SK-N-SH treated with all-trans-retinoic acid at 6 μM for 48 hours (cell line): ENCODE measurements around the gene VPS26B.

Source experiments
- ATAC-seq: fragments of 200-7000 bp; cut with Tn5 transposase; 3 replicates; pipeline ENCODE4 v1.9.1; 2020; ENCODE audit warnings: mild to moderate bottlenecking, moderate library complexity
- ARNTL ChIP-seq: fragments of 450-650 bp; formaldehyde crosslinking; IDR thresholded peaks from 2 replicates; pipeline ENCODE4 v1.5.0; 2020; ENCODE audit warnings: low read depth, mild to moderate bottlenecking, moderate library complexity, borderline replicate concordance
- BACH2 ChIP-seq: fragments of 250-450 bp; sonication (Bioruptor Pico); IDR thresholded peaks from 2 replicates; pipeline ENCODE4 v1.9.0; 2021; ENCODE audit warnings: mild to moderate bottlenecking, borderline replicate concordance
- CREB5 ChIP-seq: fragments of 250-450 bp; sonication (Bioruptor Pico); IDR thresholded peaks from 2 replicates; pipeline ENCODE4 v1.5.1; 2020; ENCODE audit warnings: low read depth, mild to moderate bottlenecking, moderate library complexity
- CSDC2 ChIP-seq: fragments of 250-450 bp; sonication (Bioruptor Pico); IDR thresholded peaks from 2 replicates; pipeline ENCODE4 v1.5.0; 2020; ENCODE audit warnings: mild to moderate bottlenecking, moderate library complexity
- ESRRG ChIP-seq: fragments of 250-450 bp; sonication (Bioruptor Pico); IDR thresholded peaks from 2 replicates; pipeline ENCODE4 v1.6.1; 2021; ENCODE audit warnings: mild to moderate bottlenecking
- GLIS3 ChIP-seq: fragments of 250-450 bp; sonication (Bioruptor Pico); IDR thresholded peaks from 2 replicates; pipeline ENCODE4 v1.5.0; 2020; ENCODE audit warnings: mild to moderate bottlenecking, moderate library complexity
- ISL1 ChIP-seq: fragments of 250-450 bp; sonication (Bioruptor Pico); IDR thresholded peaks from 2 replicates; pipeline ENCODE4 v2.1.2; 2022; ENCODE audit warnings: mild to moderate bottlenecking, moderate library complexity
- OSR1 ChIP-seq: fragments of 250-450 bp; sonication (Bioruptor Pico); IDR thresholded peaks from 2 replicates; pipeline ENCODE4 v1.8.0; 2022; ENCODE audit warnings: moderate library complexity, mild to moderate bottlenecking, inconsistent platforms
- PATZ1 ChIP-seq: fragments of 250-450 bp; sonication (Bioruptor Pico); IDR thresholded peaks from 2 replicates; pipeline ENCODE4 v1.8.0; 2020; ENCODE audit warnings: mild to moderate bottlenecking, moderate library complexity, borderline replicate concordance
- POU6F1 ChIP-seq: fragments of 250-450 bp; sonication (Bioruptor Pico); IDR thresholded peaks from 2 replicates; pipeline ENCODE4 v1.8.0; 2021; ENCODE audit warnings: low read depth, mild to moderate bottlenecking, moderate library complexity, borderline replicate concordance
- RARB ChIP-seq: fragments of 250-450 bp; sonication (Bioruptor Pico); IDR thresholded peaks from 2 replicates; pipeline ENCODE4 v1.8.0; 2021; ENCODE audit warnings: mild to moderate bottlenecking, moderate library complexity
- SNAI2 ChIP-seq: fragments of 250-450 bp; sonication (Bioruptor Pico); IDR thresholded peaks from 2 replicates; pipeline ENCODE4 v1.5.0; 2020; ENCODE audit warnings: mild to moderate bottlenecking, moderate library complexity
- TCF4 ChIP-seq: fragments of 250-450 bp; sonication (Bioruptor Pico); IDR thresholded peaks from 2 replicates; pipeline ENCODE4 v1.8.0; 2021; ENCODE audit warnings: mild to moderate bottlenecking, moderate library complexity, borderline replicate concordance
- TOX ChIP-seq: fragments of 250-450 bp; sonication (Bioruptor Pico); IDR thresholded peaks from 2 replicates; pipeline ENCODE4 v1.8.0; 2021; ENCODE audit warnings: mild to moderate bottlenecking, moderate library complexity, borderline replicate concordance
- TSHZ2 ChIP-seq: fragments of 250-450 bp; sonication (Bioruptor Pico); IDR thresholded peaks from 2 replicates; pipeline ENCODE4 v1.5.0; 2020; ENCODE audit warnings: mild to moderate bottlenecking, moderate library complexity
- ZFP3 ChIP-seq: fragments of 250-450 bp; sonication (Bioruptor Pico); IDR thresholded peaks from 2 replicates; pipeline ENCODE4 v1.5.0; 2020; ENCODE audit warnings: mild to moderate bottlenecking, moderate library complexity
- ZFP30 ChIP-seq: fragments of 450-650 bp; formaldehyde crosslinking; IDR thresholded peaks from 2 replicates; pipeline ENCODE4 v1.5.0; 2022; ENCODE audit warnings: mild to moderate bottlenecking, moderate library complexity

Gene VPS26B

DNA sequence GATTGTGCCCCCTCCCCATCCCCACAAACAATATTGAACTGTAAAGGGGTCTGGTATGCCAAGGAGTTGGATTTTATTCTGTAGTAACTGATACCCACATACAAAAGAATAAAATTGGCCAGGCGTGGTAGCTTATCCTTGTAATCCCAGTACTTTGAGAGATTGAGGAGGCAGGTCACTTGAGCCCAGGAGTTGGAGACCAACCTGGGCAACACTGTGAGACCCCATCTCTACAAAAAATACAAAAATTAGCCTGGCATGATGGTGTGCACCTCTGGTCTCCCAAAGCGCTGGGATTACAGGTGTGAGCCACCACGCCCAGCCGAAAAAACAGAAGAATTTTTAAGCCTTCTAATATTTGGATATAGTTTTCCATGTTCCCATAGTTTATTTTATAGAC, 47.5 kb downstream of the VPS26B start:
- TF ChIP-seq POU6F1 (no peak), TCF4 (CRISPR knock-in tag) (no peak), SNAI2 (no peak), ZFP30 (CRISPR knock-in tag) (no peak)
- ATAC-seq: no peak

- no peak for ATAC-seq
- TF ChIP-seq RARB (CRISPR knock-in tag): no peak
Measured at GRCh38 chr11:134272381-134273316, 48.2 kb downstream of the VPS26B start.

DNA sequence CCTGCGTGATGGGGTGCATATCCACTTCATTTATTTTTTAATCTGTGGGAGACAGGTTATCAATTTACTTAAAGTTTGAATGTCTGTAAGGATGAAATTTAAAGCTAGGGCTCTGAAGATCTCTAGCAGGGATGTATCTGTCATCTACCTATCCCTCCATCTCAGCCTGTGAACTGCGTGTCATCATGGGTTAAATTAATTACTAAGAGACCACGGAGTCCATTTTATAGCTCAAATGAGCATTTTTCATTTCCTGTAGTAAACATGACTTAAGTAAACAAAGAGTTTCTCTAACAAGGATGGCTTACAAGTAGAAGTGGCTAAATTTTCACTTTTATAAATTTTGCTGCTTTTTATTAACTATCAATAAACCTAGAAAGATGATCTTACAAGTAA, 48.8 kb downstream of the VPS26B start:
- TF ChIP-seq OSR1 (CRISPR knock-in tag) (no peak), ISL1 (no peak), CSDC2 (CRISPR knock-in tag) (no peak), TOX (CRISPR knock-in tag) (no peak), RARB (CRISPR knock-in tag) (no peak), TCF4 (CRISPR knock-in tag) (no peak), CREB5 (CRISPR knock-in tag) (no peak), SNAI2 (no peak), ARNTL (no peak), BACH2 (no peak)
- ATAC-seq: no peak

GRCh38 chr11:134275188-134275533, 50.7 kb downstream of the VPS26B start:
- TF ChIP-seq ZFP30 (CRISPR knock-in tag): no peak
- no peak for TF ChIP-seq ZFP3 (CRISPR knock-in tag)
- TF ChIP-seq RARB (CRISPR knock-in tag): no peak
- TF ChIP-seq SNAI2: no peak
- no peak for TF ChIP-seq TOX (CRISPR knock-in tag)
- no peak for TF ChIP-seq OSR1 (CRISPR knock-in tag)
- TF ChIP-seq ARNTL: no peak

GRCh38 chr11:134275534-134276395, 51.3 kb downstream of the VPS26B start, which contains the start of gene GLB1L3:
Gene GLB1L3, plus strand, starts transcription at chr11:134276379. Its CDS starts 362 bp downstream, at chr11:134276741.
- TF ChIP-seq PATZ1 (CRISPR knock-in tag): no peak
- TF ChIP-seq GLIS3 (CRISPR knock-in tag): no peak
- no peak for TF ChIP-seq CREB5 (CRISPR knock-in tag)
- no peak for TF ChIP-seq TCF4 (CRISPR knock-in tag)
- TF ChIP-seq ESRRG: no peak
- no peak for TF ChIP-seq TSHZ2 (CRISPR knock-in tag)
- no peak for TF ChIP-seq RARB (CRISPR knock-in tag)
- ATAC-seq: peak; percentile 87

More at GRCh38 chr11:134275188-134275533, 50.7 kb downstream of the VPS26B start:
- no peak for ATAC-seq
